ENCODE results near the gene ADAMTSL3. TPM values are rescaled to one million over a fixed set of nuclear protein-coding genes. Genes with fewer than 3 reads are reported as not detected.

Gene ADAMTSL3
- total and polyA plus RNA-seq, 2 experiments from 2014 or later = 0.61 to 0.87 TPM

DNA sequence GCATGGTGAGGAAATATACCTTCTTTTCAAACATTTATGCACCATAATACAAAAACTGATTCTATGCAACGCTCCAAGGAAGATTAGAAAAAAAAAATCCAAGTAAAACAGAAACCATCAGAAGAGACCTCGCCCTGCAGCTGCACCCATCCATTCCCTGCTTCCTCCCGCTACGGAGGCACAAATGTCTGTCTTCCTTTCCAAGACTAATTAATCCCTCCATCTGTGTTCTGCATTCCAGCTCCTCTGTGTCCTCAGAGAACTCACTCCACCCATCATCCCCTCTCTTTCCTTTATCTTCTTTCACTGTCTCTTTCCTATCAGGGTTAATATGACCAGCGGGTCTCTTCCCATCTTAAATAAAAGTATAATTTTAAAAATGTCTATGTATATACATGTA is 196.1 kb downstream of the ADAMTSL3 start:
- no peaks in the 10 kb centered on the region for H4K20me1 ChIP-seq (replicated peaks; ENCODE audit: insufficient read depth)
- H3K36me3 ChIP-seq (ENCODE audit: insufficient read depth) = no peaks in the 10 kb centered on the region
- no peak overlapping the region for H3K4me2 ChIP-seq
- H3K27me3 ChIP-seq (ENCODE audit: insufficient read depth) = no peaks in the 10 kb centered on the region
- Mint-ChIP-seq H3K27ac (no peak overlapping the region), H3K36me3 (ENCODE audit: low read depth) (no peaks in the 10 kb centered on the region), H3K4me3 (no peak overlapping the region), H3K9me3 (no peaks in the 10 kb centered on the region), H3K4me1 (no peaks in the 10 kb centered on the region), H3K27me3 (ENCODE audit: insufficient read depth, low read depth, poor library complexity) (peaks cover 2% of the 10 kb centered on the region)
- H3K79me2 ChIP-seq (replicated peaks; ENCODE audit: insufficient read depth) = no peaks in the 10 kb centered on the region
- no peak overlapping the region for H3K27ac ChIP-seq (ENCODE audit: low read depth)
- no peak for ATAC-seq
- no peak for TF ChIP-seq CREB1 (CRISPR knock-in tag; IDR thresholded peaks at IDR 0.05; ENCODE audit: low read depth)
- no peak for TF ChIP-seq EZH2 (IDR thresholded peaks at IDR 0.05; ENCODE audit: low read depth, unreplicated experiment)
- TF ChIP-seq NANOG (IDR thresholded peaks at IDR 0.05; ENCODE audit: borderline replicate concordance) = no peak
- TF ChIP-seq, protein P1, sequence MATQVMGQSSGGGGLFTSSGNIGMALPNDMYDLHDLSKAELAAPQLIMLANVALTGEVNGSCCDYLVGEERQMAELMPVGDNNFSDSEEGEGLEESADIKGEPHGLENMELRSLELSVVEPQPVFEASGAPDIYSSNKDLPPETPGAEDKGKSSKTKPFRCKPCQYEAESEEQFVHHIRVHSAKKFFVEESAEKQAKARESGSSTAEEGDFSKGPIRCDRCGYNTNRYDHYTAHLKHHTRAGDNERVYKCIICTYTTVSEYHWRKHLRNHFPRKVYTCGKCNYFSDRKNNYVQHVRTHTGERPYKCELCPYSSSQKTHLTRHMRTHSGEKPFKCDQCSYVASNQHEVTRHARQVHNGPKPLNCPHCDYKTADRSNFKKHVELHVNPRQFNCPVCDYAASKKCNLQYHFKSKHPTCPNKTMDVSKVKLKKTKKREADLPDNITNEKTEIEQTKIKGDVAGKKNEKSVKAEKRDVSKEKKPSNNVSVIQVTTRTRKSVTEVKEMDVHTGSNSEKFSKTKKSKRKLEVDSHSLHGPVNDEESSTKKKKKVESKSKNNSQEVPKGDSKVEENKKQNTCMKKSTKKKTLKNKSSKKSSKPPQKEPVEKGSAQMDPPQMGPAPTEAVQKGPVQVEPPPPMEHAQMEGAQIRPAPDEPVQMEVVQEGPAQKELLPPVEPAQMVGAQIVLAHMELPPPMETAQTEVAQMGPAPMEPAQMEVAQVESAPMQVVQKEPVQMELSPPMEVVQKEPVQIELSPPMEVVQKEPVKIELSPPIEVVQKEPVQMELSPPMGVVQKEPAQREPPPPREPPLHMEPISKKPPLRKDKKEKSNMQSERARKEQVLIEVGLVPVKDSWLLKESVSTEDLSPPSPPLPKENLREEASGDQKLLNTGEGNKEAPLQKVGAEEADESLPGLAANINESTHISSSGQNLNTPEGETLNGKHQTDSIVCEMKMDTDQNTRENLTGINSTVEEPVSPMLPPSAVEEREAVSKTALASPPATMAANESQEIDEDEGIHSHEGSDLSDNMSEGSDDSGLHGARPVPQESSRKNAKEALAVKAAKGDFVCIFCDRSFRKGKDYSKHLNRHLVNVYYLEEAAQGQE (IDR thresholded peaks at IDR 0.05; ENCODE audit: unreplicated experiment) = no peak
- TF ChIP-seq POLR2AphosphoS5 (IDR thresholded peaks at IDR 0.05; ENCODE audit: low read depth) = no peak
- TF ChIP-seq, protein P2, sequence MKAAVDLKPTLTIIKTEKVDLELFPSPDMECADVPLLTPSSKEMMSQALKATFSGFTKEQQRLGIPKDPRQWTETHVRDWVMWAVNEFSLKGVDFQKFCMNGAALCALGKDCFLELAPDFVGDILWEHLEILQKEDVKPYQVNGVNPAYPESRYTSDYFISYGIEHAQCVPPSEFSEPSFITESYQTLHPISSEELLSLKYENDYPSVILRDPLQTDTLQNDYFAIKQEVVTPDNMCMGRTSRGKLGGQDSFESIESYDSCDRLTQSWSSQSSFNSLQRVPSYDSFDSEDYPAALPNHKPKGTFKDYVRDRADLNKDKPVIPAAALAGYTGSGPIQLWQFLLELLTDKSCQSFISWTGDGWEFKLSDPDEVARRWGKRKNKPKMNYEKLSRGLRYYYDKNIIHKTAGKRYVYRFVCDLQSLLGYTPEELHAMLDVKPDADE (IDR thresholded peaks at IDR 0.05) = no peak
- TF ChIP-seq, protein P3, sequence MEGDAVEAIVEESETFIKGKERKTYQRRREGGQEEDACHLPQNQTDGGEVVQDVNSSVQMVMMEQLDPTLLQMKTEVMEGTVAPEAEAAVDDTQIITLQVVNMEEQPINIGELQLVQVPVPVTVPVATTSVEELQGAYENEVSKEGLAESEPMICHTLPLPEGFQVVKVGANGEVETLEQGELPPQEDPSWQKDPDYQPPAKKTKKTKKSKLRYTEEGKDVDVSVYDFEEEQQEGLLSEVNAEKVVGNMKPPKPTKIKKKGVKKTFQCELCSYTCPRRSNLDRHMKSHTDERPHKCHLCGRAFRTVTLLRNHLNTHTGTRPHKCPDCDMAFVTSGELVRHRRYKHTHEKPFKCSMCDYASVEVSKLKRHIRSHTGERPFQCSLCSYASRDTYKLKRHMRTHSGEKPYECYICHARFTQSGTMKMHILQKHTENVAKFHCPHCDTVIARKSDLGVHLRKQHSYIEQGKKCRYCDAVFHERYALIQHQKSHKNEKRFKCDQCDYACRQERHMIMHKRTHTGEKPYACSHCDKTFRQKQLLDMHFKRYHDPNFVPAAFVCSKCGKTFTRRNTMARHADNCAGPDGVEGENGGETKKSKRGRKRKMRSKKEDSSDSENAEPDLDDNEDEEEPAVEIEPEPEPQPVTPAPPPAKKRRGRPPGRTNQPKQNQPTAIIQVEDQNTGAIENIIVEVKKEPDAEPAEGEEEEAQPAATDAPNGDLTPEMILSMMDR (conservative IDR thresholded peaks at IDR 0.05; ENCODE audit: low read depth in 2 of 2) = no peak
- TF ChIP-seq, protein P4, sequence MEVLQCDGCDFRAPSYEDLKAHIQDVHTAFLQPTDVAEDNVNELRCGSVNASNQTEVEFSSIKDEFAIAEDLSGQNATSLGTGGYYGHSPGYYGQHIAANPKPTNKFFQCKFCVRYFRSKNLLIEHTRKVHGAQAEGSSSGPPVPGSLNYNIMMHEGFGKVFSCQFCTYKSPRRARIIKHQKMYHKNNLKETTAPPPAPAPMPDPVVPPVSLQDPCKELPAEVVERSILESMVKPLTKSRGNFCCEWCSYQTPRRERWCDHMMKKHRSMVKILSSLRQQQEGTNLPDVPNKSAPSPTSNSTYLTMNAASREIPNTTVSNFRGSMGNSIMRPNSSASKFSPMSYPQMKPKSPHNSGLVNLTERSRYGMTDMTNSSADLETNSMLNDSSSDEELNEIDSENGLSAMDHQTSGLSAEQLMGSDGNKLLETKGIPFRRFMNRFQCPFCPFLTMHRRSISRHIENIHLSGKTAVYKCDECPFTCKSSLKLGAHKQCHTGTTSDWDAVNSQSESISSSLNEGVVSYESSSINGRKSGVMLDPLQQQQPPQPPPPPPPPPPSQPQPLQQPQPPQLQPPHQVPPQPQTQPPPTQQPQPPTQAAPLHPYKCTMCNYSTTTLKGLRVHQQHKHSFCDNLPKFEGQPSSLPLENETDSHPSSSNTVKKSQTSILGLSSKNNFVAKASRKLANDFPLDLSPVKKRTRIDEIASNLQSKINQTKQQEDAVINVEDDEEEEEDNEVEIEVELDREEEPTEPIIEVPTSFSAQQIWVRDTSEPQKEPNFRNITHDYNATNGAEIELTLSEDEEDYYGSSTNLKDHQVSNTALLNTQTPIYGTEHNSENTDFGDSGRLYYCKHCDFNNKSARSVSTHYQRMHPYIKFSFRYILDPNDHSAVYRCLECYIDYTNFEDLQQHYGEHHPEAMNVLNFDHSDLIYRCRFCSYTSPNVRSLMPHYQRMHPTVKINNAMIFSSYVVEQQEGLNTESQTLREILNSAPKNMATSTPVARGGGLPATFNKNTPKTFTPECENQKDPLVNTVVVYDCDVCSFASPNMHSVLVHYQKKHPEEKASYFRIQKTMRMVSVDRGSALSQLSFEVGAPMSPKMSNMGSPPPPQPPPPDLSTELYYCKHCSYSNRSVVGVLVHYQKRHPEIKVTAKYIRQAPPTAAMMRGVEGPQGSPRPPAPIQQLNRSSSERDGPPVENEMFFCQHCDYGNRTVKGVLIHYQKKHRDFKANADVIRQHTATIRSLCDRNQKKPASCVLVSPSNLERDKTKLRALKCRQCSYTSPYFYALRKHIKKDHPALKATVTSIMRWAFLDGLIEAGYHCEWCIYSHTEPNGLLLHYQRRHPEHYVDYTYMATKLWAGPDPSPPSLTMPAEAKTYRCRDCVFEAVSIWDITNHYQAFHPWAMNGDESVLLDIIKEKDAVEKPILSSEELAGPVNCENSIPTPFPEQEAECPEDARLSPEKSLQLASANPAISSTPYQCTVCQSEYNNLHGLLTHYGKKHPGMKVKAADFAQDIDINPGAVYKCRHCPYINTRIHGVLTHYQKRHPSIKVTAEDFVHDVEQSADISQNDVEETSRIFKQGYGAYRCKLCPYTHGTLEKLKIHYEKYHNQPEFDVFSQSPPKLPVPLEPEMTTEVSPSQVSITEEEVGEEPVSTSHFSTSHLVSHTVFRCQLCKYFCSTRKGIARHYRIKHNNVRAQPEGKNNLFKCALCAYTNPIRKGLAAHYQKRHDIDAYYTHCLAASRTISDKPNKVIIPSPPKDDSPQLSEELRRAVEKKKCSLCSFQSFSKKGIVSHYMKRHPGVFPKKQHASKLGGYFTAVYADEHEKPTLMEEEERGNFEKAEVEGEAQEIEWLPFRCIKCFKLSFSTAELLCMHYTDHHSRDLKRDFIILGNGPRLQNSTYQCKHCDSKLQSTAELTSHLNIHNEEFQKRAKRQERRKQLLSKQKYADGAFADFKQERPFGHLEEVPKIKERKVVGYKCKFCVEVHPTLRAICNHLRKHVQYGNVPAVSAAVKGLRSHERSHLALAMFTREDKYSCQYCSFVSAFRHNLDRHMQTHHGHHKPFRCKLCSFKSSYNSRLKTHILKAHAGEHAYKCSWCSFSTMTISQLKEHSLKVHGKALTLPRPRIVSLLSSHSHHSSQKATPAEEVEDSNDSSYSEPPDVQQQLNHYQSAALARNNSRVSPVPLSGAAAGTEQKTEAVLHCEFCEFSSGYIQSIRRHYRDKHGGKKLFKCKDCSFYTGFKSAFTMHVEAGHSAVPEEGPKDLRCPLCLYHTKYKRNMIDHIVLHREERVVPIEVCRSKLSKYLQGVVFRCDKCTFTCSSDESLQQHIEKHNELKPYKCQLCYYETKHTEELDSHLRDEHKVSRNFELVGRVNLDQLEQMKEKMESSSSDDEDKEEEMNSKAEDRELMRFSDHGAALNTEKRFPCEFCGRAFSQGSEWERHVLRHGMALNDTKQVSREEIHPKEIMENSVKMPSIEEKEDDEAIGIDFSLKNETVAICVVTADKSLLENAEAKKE (CRISPR knock-in tag; IDR thresholded peaks at IDR 0.05) = no peak
- TF ChIP-seq ZNF114 (CRISPR knock-in tag; IDR thresholded peaks at IDR 0.05) = no peak
- no peak for TF ChIP-seq STAT1 (IDR thresholded peaks at IDR 0.05; ENCODE audit: unreplicated experiment)
- no peak for TF ChIP-seq JUNB (IDR thresholded peaks at IDR 0.05; ENCODE audit: unreplicated experiment)
- TF ChIP-seq EZH2phosphoT487 (IDR thresholded peaks at IDR 0.05; ENCODE audit: unreplicated experiment) = no peak
- no peak overlapping the region for H2AFZ ChIP-seq
- no peaks in the 10 kb centered on the region for H3K4me1 ChIP-seq (ENCODE audit: insufficient read depth)
- H3K4me3 ChIP-seq = no peak overlapping the region
- DNase-seq (ENCODE audit: low spot score) = no peak
- no peaks in the 10 kb centered on the region for H3F3A ChIP-seq (replicated peaks; ENCODE audit: low read depth)
- no peaks in the 10 kb centered on the region for H3K9me2 ChIP-seq (ENCODE audit: insufficient read depth)
